HepG2 (cell line): ENCODE results near the gene VPS11. TPM values are rescaled to one million over a fixed set of nuclear protein-coding genes. Genes with fewer than 3 reads are reported as not detected.

Source experiments
- HNF4A ChIP-seq: sonication (generic); formaldehyde crosslinking; IDR thresholded peaks from 2 replicates; pipeline ENCODE4 v1.4.0; 2020; ENCODE audit warnings: missing genetic modification reagents
- SALL2 ChIP-seq: sonication (generic); formaldehyde crosslinking; IDR thresholded peaks from 2 replicates; pipeline ENCODE4 v1.8.1; 2023; ENCODE audit warnings: mild to moderate bottlenecking, missing genetic modification reagents, inconsistent platforms
- SMAD1 ChIP-seq: sonication (generic); formaldehyde crosslinking; IDR thresholded peaks from 2 replicates; pipeline ENCODE4 v1.4.0; 2020; ENCODE audit warnings: missing genetic modification reagents, low read depth, mild to moderate bottlenecking, borderline replicate concordance
- TEAD3 ChIP-seq: optimal IDR thresholded peaks from 2 replicates; pipeline ENCODE3; 2016; ENCODE audit warnings: borderline replicate concordance
- ZNF232 ChIP-seq: sonication (generic); formaldehyde crosslinking; IDR thresholded peaks from 2 replicates; pipeline ENCODE4 v1.4.0; 2020; ENCODE audit warnings: missing genetic modification reagents, borderline replicate concordance
- ZNF296 ChIP-seq: sonication (generic); formaldehyde crosslinking; conservative IDR thresholded peaks from 2 replicates; pipeline ENCODE4 v1.5.0; 2020; ENCODE audit warnings: mild to moderate bottlenecking, missing genetic modification reagents
- ZNF30 ChIP-seq: sonication (generic); formaldehyde crosslinking; IDR thresholded peaks from 2 replicates; pipeline ENCODE4 v1.5.0; 2020; ENCODE audit warnings: mild to moderate bottlenecking, missing genetic modification reagents
- polyA plus RNA-seq, 8 experiments: library from polyadenylated mRNA; depleted of rRNA in 3 of 8; stranded (reverse) in 7 of 8; unstranded in 1 of 8; fragments of >200 nt; fragmentation: Illumina TruSeq in 4 of 8; extraction: Trizol in 4 of 8; gene quantifications; 2 replicates each; pipeline versions ENCODE4 v1.2.1 to v1.2.3, GENCODE V29; 2011 to 2016; ENCODE audit warnings: low read depth in 4 of 8, missing spikeins in 1 of 8, mixed read lengths in 1 of 8; ENCODE audit not compliant: insufficient read depth in 1 of 8
- total RNA-seq, 5 experiments: library from RNA; depleted of rRNA; stranded (reverse); fragments of >200 nt; fragmentation: Illumina TruSeq; extraction: Trizol; gene quantifications; 2 replicates each; pipeline ENCODE4 v1.2.3, GENCODE V29; 2016; ENCODE audit warnings: low read depth in 1 of 5
- TF ChIP-seq, protein P1 (sequence below): IDR thresholded peaks from 2 replicates; pipeline ENCODE4 v1.4.0; 2020; ENCODE audit warnings: mild to moderate bottlenecking, missing genetic modification reagents
- TF ChIP-seq, protein P2 (sequence below): sonication (generic); formaldehyde crosslinking; IDR thresholded peaks from 2 replicates; pipeline ENCODE4 v1.4.0; 2020; ENCODE audit warnings: missing genetic modification reagents
- TF ChIP-seq, protein P3 (sequence below): sonication (generic); IDR thresholded peaks from 2 replicates; pipeline ENCODE4 v1.6.1; 2016; ENCODE audit warnings: low read depth, borderline replicate concordance
- TF ChIP-seq, protein P4 (sequence below): sonication (generic); formaldehyde crosslinking; IDR thresholded peaks from 2 replicates; pipeline ENCODE4 v1.4.0; 2020; ENCODE audit warnings: missing genetic modification reagents, mild to moderate bottlenecking, borderline replicate concordance
- TF ChIP-seq, protein P5 (sequence below): sonication (generic); formaldehyde crosslinking; IDR thresholded peaks from 2 replicates; pipeline ENCODE4 v1.5.1; 2020; ENCODE audit warnings: missing genetic modification reagents, mild to moderate bottlenecking, borderline replicate concordance
- TF ChIP-seq, protein P6 (sequence below): sonication (generic); formaldehyde crosslinking; IDR thresholded peaks from 2 replicates; pipeline ENCODE4 v1.4.0; 2020; ENCODE audit warnings: low read depth, mild to moderate bottlenecking, missing genetic modification reagents
- TF ChIP-seq, protein P7 (sequence below): sonication (generic); formaldehyde crosslinking; conservative IDR thresholded peaks from 2 replicates; pipeline ENCODE4 v1.4.0; 2020; ENCODE audit warnings: mild to moderate bottlenecking, missing genetic modification reagents, moderate library complexity

The VPS11 gene
- total and polyA plus RNA-seq, 2 of the 13 experiments (the other 11 are each of a cell fraction or from before 2014, with no cell fraction given) = 13.7 to 21.6 TPM

DNA sequence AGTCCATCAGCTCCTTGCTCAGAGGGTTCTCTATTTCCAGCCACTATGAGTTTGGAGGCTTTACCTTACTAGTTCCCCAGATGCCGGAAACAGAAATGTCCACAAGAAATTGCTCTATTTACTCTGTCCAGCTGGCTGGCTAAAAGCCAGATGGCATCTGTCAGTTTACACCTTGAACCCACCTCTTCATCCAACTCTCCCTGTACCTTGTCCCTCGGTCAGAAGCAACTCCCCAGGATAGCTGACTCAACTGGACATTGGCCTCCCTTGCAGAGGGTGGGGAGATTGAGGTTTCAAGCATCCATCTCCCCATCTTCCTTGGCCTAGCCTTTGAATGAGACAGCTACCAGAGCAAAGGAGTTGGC is 41.2 kb downstream of the VPS11 start (continued):
- TF ChIP-seq, protein P1, sequence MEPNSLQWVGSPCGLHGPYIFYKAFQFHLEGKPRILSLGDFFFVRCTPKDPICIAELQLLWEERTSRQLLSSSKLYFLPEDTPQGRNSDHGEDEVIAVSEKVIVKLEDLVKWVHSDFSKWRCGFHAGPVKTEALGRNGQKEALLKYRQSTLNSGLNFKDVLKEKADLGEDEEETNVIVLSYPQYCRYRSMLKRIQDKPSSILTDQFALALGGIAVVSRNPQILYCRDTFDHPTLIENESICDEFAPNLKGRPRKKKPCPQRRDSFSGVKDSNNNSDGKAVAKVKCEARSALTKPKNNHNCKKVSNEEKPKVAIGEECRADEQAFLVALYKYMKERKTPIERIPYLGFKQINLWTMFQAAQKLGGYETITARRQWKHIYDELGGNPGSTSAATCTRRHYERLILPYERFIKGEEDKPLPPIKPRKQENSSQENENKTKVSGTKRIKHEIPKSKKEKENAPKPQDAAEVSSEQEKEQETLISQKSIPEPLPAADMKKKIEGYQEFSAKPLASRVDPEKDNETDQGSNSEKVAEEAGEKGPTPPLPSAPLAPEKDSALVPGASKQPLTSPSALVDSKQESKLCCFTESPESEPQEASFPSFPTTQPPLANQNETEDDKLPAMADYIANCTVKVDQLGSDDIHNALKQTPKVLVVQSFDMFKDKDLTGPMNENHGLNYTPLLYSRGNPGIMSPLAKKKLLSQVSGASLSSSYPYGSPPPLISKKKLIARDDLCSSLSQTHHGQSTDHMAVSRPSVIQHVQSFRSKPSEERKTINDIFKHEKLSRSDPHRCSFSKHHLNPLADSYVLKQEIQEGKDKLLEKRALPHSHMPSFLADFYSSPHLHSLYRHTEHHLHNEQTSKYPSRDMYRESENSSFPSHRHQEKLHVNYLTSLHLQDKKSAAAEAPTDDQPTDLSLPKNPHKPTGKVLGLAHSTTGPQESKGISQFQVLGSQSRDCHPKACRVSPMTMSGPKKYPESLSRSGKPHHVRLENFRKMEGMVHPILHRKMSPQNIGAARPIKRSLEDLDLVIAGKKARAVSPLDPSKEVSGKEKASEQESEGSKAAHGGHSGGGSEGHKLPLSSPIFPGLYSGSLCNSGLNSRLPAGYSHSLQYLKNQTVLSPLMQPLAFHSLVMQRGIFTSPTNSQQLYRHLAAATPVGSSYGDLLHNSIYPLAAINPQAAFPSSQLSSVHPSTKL = peak; percentile 55; the same call in 1 of the 2 replicates
- no peak for TF ChIP-seq SMAD1 (CRISPR knock-in tag)
- TF ChIP-seq, protein P2, sequence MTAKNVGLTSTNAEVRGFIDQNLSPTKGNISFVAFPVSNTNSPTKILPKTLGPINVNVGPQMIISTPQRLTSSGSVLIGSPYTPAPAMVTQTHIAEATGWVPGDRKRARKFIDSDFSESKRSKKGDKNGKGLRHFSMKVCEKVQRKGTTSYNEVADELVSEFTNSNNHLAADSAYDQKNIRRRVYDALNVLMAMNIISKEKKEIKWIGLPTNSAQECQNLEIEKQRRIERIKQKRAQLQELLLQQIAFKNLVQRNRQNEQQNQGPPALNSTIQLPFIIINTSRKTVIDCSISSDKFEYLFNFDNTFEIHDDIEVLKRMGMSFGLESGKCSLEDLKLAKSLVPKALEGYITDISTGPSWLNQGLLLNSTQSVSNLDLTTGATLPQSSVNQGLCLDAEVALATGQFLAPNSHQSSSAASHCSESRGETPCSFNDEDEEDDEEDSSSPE (CRISPR knock-in tag) = no peak
- peak; percentile 42 for TF ChIP-seq TEAD3
- peak; percentile 88 for TF ChIP-seq HNF4A (CRISPR knock-in tag)
- TF ChIP-seq, protein P3, sequence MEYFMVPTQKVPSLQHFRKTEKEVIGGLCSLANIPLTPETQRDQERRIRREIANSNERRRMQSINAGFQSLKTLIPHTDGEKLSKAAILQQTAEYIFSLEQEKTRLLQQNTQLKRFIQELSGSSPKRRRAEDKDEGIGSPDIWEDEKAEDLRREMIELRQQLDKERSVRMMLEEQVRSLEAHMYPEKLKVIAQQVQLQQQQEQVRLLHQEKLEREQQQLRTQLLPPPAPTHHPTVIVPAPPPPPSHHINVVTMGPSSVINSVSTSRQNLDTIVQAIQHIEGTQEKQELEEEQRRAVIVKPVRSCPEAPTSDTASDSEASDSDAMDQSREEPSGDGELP = peak; percentile 99
- TF ChIP-seq, protein P4, sequence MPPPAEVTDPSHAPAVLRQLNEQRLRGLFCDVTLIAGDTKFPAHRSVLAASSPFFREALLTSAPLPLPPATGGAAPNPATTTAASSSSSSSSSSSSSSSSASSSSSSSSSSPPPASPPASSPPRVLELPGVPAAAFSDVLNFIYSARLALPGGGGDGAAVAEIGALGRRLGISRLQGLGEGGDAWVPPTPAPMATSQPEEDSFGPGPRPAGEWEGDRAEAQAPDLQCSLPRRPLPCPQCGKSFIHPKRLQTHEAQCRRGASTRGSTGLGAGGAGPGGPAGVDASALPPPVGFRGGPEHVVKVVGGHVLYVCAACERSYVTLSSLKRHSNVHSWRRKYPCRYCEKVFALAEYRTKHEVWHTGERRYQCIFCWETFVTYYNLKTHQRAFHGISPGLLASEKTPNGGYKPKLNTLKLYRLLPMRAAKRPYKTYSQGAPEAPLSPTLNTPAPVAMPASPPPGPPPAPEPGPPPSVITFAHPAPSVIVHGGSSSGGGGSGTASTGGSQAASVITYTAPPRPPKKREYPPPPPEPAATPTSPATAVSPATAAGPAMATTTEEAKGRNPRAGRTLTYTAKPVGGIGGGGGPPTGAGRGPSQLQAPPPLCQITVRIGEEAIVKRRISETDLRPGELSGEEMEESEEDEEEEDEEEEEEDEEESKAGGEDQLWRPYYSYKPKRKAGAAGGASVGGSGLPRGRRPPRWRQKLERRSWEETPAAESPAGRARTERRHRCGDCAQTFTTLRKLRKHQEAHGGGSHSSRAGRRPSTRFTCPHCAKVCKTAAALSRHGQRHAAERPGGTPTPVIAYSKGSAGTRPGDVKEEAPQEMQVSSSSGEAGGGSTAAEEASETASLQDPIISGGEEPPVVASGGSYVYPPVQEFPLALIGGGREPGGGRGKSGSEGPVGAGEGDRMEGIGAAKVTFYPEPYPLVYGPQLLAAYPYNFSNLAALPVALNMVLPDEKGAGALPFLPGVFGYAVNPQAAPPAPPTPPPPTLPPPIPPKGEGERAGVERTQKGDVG = no peak
- TF ChIP-seq ZNF296 = peak; percentile 88
- TF ChIP-seq, protein P5, sequence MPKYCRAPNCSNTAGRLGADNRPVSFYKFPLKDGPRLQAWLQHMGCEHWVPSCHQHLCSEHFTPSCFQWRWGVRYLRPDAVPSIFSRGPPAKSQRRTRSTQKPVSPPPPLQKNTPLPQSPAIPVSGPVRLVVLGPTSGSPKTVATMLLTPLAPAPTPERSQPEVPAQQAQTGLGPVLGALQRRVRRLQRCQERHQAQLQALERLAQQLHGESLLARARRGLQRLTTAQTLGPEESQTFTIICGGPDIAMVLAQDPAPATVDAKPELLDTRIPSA = no peak
- TF ChIP-seq, protein P6, sequence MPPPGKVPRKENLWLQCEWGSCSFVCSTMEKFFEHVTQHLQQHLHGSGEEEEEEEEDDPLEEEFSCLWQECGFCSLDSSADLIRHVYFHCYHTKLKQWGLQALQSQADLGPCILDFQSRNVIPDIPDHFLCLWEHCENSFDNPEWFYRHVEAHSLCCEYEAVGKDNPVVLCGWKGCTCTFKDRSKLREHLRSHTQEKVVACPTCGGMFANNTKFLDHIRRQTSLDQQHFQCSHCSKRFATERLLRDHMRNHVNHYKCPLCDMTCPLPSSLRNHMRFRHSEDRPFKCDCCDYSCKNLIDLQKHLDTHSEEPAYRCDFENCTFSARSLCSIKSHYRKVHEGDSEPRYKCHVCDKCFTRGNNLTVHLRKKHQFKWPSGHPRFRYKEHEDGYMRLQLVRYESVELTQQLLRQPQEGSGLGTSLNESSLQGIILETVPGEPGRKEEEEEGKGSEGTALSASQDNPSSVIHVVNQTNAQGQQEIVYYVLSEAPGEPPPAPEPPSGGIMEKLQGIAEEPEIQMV (CRISPR knock-in tag) = no peak
- no peak for TF ChIP-seq SALL2 (CRISPR knock-in tag)
- TF ChIP-seq ZNF232 (CRISPR knock-in tag) = no peak
- TF ChIP-seq ZNF30 (CRISPR knock-in tag) = no peak
- TF ChIP-seq, protein P7, sequence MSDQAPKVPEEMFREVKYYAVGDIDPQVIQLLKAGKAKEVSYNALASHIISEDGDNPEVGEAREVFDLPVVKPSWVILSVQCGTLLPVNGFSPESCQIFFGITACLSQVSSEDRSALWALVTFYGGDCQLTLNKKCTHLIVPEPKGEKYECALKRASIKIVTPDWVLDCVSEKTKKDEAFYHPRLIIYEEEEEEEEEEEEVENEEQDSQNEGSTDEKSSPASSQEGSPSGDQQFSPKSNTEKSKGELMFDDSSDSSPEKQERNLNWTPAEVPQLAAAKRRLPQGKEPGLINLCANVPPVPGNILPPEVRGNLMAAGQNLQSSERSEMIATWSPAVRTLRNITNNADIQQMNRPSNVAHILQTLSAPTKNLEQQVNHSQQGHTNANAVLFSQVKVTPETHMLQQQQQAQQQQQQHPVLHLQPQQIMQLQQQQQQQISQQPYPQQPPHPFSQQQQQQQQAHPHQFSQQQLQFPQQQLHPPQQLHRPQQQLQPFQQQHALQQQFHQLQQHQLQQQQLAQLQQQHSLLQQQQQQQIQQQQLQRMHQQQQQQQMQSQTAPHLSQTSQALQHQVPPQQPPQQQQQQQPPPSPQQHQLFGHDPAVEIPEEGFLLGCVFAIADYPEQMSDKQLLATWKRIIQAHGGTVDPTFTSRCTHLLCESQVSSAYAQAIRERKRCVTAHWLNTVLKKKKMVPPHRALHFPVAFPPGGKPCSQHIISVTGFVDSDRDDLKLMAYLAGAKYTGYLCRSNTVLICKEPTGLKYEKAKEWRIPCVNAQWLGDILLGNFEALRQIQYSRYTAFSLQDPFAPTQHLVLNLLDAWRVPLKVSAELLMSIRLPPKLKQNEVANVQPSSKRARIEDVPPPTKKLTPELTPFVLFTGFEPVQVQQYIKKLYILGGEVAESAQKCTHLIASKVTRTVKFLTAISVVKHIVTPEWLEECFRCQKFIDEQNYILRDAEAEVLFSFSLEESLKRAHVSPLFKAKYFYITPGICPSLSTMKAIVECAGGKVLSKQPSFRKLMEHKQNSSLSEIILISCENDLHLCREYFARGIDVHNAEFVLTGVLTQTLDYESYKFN = peak; percentile 78
